ENCODE results near the gene HAPLN3. TPM values are rescaled to one million over a fixed set of nuclear protein-coding genes. Genes with fewer than 3 reads are reported as not detected.

The HAPLN3 gene
- total RNA-seq = 4.2 and 7.5 TPM in 2 replicates
- 4.6 TPM for total RNA-seq (2013)
- 16.3 and 19.8 TPM in 2 replicates for polyA plus RNA-seq
- polyA minus RNA-seq = 8.6 and 10.4 TPM in 2 replicates

GRCh38 chr15:88894819-88895767 is at the start of gene HAPLN3:
Gene HAPLN3 (minus strand): TSS chr15:88895544. CDS start chr15:88887298, 8,246 bp downstream.
- Histone ChIP-seq H3K36me3 (replicated peaks in 1 of 2; ENCODE audit: control extremely low read depth in 1 of 2, control insufficient read depth in 1 of 2, extremely low read depth in 1 of 2, insufficient read depth in 2 of 2, low read length in 1 of 2) (no peaks in the 10 kb centered on the region), H4K20me1 (ENCODE audit: control insufficient read depth, insufficient read depth, low read length, poor library complexity, severe bottlenecking) (no peaks in the 10 kb centered on the region), H3K4me3 (ENCODE audit: control extremely low read depth in 1 of 5, extremely low read depth in 1 of 5, insufficient read depth in 1 of 5, low read depth in 2 of 5, low read length in 4 of 5) (peak within 1 kb of the TSS; percentile 11 to 76 (median 60)), H3K4me1 (ENCODE audit: control insufficient read depth in 2 of 2, insufficient read depth in 2 of 2, low read length in 2 of 2) (peaks cover 12 to 22% of the 10 kb centered on the region in 2 donors), H3K9me3 (ENCODE audit: control extremely low read depth in 1 of 3, control insufficient read depth in 2 of 3, insufficient read depth in 1 of 3, low read length in 2 of 3) (no peaks in the 10 kb centered on the region), H3K27me3 (replicated peaks in 1 of 4; ENCODE audit: control extremely low read depth in 1 of 4, control insufficient read depth in 3 of 4, insufficient read depth in 4 of 4, low read length in 3 of 4) (peaks cover 0 to 15% (median 0%) of the 10 kb centered on the region in 4 experiments), H3K4me2 (replicated peaks; ENCODE audit: low read depth, low read length, poor library complexity, severe bottlenecking) (peak within 1 kb of the TSS; percentile 97), H3K79me2 (ENCODE audit: control insufficient read depth, insufficient read depth, low read length) (no peaks in the 10 kb centered on the region), H3K27ac (ENCODE audit: low read length in 2 of 2) (peak within 1 kb of the TSS in 1 of 2 donors; percentile 59), H2AFZ (ENCODE audit: insufficient read depth, low read depth, low read length, poor library complexity, severe bottlenecking) (peak within 1 kb of the TSS; percentile 89), H3K9ac (ENCODE audit: low read length) (peak within 1 kb of the TSS; percentile 80)
- WGBS (ENCODE audit: insufficient coverage) = 3% methylated on average over 69 of the region's 70 CpGs
- Mint-ChIP-seq H3K27me3 (peaks cover 8% of the 10 kb centered on the region), H3K4me1 (peaks cover 14% of the 10 kb centered on the region), H3K27ac (no peak within 1 kb of the TSS), H3K9me3 (ENCODE audit: insufficient read depth) (no peaks in the 10 kb centered on the region), H3K4me3 (peak within 1 kb of the TSS; percentile 88)
- TF ChIP-seq CTCF (IDR thresholded peaks at IDR 0.05) (no peak), EZH2 (IDR thresholded peaks at IDR 0.05; ENCODE audit: borderline replicate concordance, insufficient read depth, low read depth, low read length, poor library complexity, severe bottlenecking) (no peak)
- CTCF ChIA-PET = interaction anchor here (0.7 to 7.7 kb wide), 5 partner anchors 9 to 418 kb away, joined by 3 to 44 read pairs (median 3); no protein-coding TSS in a partner anchor
- intact Hi-C loops (cut with micrococcal nuclease) = loop anchor here (2.0 to 5.0 kb wide), 3 partner anchors 234 to 348 kb away; partner anchors contain the start of gene DET1
- peak; percentile 52 for DNase-seq
- POLR2A ChIA-PET = no interaction called here
- ATAC-seq (ENCODE audit: low read depth) = peak; percentile 35

Data from B cell (primary cell).